ENCODE measurements around the gene TIMELESS.

- TF ChIP-seq, protein P1, sequence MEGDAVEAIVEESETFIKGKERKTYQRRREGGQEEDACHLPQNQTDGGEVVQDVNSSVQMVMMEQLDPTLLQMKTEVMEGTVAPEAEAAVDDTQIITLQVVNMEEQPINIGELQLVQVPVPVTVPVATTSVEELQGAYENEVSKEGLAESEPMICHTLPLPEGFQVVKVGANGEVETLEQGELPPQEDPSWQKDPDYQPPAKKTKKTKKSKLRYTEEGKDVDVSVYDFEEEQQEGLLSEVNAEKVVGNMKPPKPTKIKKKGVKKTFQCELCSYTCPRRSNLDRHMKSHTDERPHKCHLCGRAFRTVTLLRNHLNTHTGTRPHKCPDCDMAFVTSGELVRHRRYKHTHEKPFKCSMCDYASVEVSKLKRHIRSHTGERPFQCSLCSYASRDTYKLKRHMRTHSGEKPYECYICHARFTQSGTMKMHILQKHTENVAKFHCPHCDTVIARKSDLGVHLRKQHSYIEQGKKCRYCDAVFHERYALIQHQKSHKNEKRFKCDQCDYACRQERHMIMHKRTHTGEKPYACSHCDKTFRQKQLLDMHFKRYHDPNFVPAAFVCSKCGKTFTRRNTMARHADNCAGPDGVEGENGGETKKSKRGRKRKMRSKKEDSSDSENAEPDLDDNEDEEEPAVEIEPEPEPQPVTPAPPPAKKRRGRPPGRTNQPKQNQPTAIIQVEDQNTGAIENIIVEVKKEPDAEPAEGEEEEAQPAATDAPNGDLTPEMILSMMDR (IDR thresholded peaks at IDR 0.05), result no peak
- TF ChIP-seq POLR2A (IDR thresholded peaks at IDR 0.05) (no peak), POLR2AphosphoS5 (IDR thresholded peaks at IDR 0.05) (no peak)
Measured at GRCh38 chr12:56375598-56376434, 73.4 kb downstream of the TIMELESS start.
